ENCODE data around the gene TTC33.

Gene TTC33

GRCh38 chr5:40677456-40677855, 78.3 kb downstream of the TTC33 start:
- H3K4me1 ChIP-seq (ENCODE audit: control insufficient read depth, insufficient read depth, low read length, poor library complexity, severe bottlenecking), result peaks cover 31% of the 10 kb centered on the region
- no peak for DNase-seq
- H3K36me3 ChIP-seq (ENCODE audit: control insufficient read depth, insufficient read depth, low read length), result peaks cover 15% of the 10 kb centered on the region
- no peaks in the 10 kb centered on the region for H3K9me3 ChIP-seq (ENCODE audit: control insufficient read depth, low read length)
- peak overlapping the region; percentile 51 for H3K27ac ChIP-seq (ENCODE audit: insufficient read depth, low read length, poor library complexity, severe bottlenecking)
- H3K27me3 ChIP-seq (replicated peaks; ENCODE audit: control insufficient read depth, insufficient read depth, low read length, poor library complexity, severe bottlenecking), result no peaks in the 10 kb centered on the region
- no peak overlapping the region for H3K4me3 ChIP-seq (ENCODE audit: insufficient read depth, low read depth, low read length, poor library complexity, severe bottlenecking)

- DNase-seq, result no peak
- H3K27ac ChIP-seq (ENCODE audit: insufficient read depth, low read length, poor library complexity, severe bottlenecking), result peak overlapping the region; percentile 51
- peaks cover 9% of the 10 kb centered on the region for H3K36me3 ChIP-seq (ENCODE audit: control insufficient read depth, insufficient read depth, low read length)
- H3K27me3 ChIP-seq (replicated peaks; ENCODE audit: control insufficient read depth, insufficient read depth, low read length, poor library complexity, severe bottlenecking), result no peaks in the 10 kb centered on the region
- H3K4me1 ChIP-seq (ENCODE audit: control insufficient read depth, insufficient read depth, low read length, poor library complexity, severe bottlenecking), result peaks cover 31% of the 10 kb centered on the region
- H3K9me3 ChIP-seq (ENCODE audit: control insufficient read depth, low read length), result no peaks in the 10 kb centered on the region
- H3K4me3 ChIP-seq (ENCODE audit: insufficient read depth, low read depth, low read length, poor library complexity, severe bottlenecking), result no peak overlapping the region
These were observed 79.0 kb downstream of the TTC33 start for GRCh38 chr5:40676613-40677343.

GRCh38 chr5:40675396-40676133, 80.2 kb downstream of the TTC33 start:
- peak overlapping the region; percentile 34 for H3K27ac ChIP-seq (ENCODE audit: insufficient read depth, low read length, poor library complexity, severe bottlenecking)
- no peak overlapping the region for H3K4me3 ChIP-seq (ENCODE audit: insufficient read depth, low read depth, low read length, poor library complexity, severe bottlenecking)
- H3K27me3 ChIP-seq (replicated peaks; ENCODE audit: control insufficient read depth, insufficient read depth, low read length, poor library complexity, severe bottlenecking), result no peaks in the 10 kb centered on the region
- DNase-seq, result no peak
- H3K4me1 ChIP-seq (ENCODE audit: control insufficient read depth, insufficient read depth, low read length, poor library complexity, severe bottlenecking), result peaks cover 33% of the 10 kb centered on the region
- H3K9me3 ChIP-seq (ENCODE audit: control insufficient read depth, low read length), result no peaks in the 10 kb centered on the region
- H3K36me3 ChIP-seq (ENCODE audit: control insufficient read depth, insufficient read depth, low read length), result no peaks in the 10 kb centered on the region

- Histone ChIP-seq H3K27me3 (replicated peaks; ENCODE audit: control insufficient read depth, insufficient read depth, low read length, poor library complexity, severe bottlenecking) (no peaks in the 10 kb centered on the region), H3K4me3 (ENCODE audit: insufficient read depth, low read depth, low read length, poor library complexity, severe bottlenecking) (no peak overlapping the region), H3K4me1 (ENCODE audit: control insufficient read depth, insufficient read depth, low read length, poor library complexity, severe bottlenecking) (peaks cover 41% of the 10 kb centered on the region), H3K27ac (ENCODE audit: insufficient read depth, low read length, poor library complexity, severe bottlenecking) (peak overlapping the region; percentile 44), H3K36me3 (ENCODE audit: control insufficient read depth, insufficient read depth, low read length) (no peaks in the 10 kb centered on the region), H3K9me3 (ENCODE audit: control insufficient read depth, low read length) (no peaks in the 10 kb centered on the region)
- DNase-seq, result no peak
These were observed 81.0 kb downstream of the TTC33 start for GRCh38 chr5:40674661-40675235.

GRCh38 chr5:40672425-40672824, 83.3 kb downstream of the TTC33 start:
- Histone ChIP-seq H3K4me1 (ENCODE audit: control insufficient read depth, insufficient read depth, low read length, poor library complexity, severe bottlenecking) (peaks cover 49% of the 10 kb centered on the region), H3K27ac (ENCODE audit: insufficient read depth, low read length, poor library complexity, severe bottlenecking) (no peak overlapping the region), H3K4me3 (ENCODE audit: insufficient read depth, low read depth, low read length, poor library complexity, severe bottlenecking) (no peak overlapping the region), H3K9me3 (ENCODE audit: control insufficient read depth, low read length) (no peaks in the 10 kb centered on the region), H3K27me3 (replicated peaks; ENCODE audit: control insufficient read depth, insufficient read depth, low read length, poor library complexity, severe bottlenecking) (no peaks in the 10 kb centered on the region), H3K36me3 (ENCODE audit: control insufficient read depth, insufficient read depth, low read length) (no peaks in the 10 kb centered on the region)
- DNase-seq, result no peak

- H3K36me3 ChIP-seq (ENCODE audit: control insufficient read depth, insufficient read depth, low read length), result no peaks in the 10 kb centered on the region
- H3K4me1 ChIP-seq (ENCODE audit: control insufficient read depth, insufficient read depth, low read length, poor library complexity, severe bottlenecking), result peaks cover 29% of the 10 kb centered on the region
- H3K27ac ChIP-seq (ENCODE audit: insufficient read depth, low read length, poor library complexity, severe bottlenecking), result peak overlapping the region; percentile 44
- no peak overlapping the region for H3K4me3 ChIP-seq (ENCODE audit: insufficient read depth, low read depth, low read length, poor library complexity, severe bottlenecking)
- no peak for DNase-seq
- H3K9me3 ChIP-seq (ENCODE audit: control insufficient read depth, low read length), result no peaks in the 10 kb centered on the region
- no peaks in the 10 kb centered on the region for H3K27me3 ChIP-seq (replicated peaks; ENCODE audit: control insufficient read depth, insufficient read depth, low read length, poor library complexity, severe bottlenecking)
These were observed 86.0 kb downstream of the TTC33 start for GRCh38 chr5:40669606-40670390.

GRCh38 chr5:40667161-40667663, 88.5 kb downstream of the TTC33 start:
- H3K27me3 ChIP-seq (replicated peaks; ENCODE audit: control insufficient read depth, insufficient read depth, low read length, poor library complexity, severe bottlenecking), result no peaks in the 10 kb centered on the region
- H3K4me1 ChIP-seq (ENCODE audit: control insufficient read depth, insufficient read depth, low read length, poor library complexity, severe bottlenecking), result peaks cover 19% of the 10 kb centered on the region
- H3K4me3 ChIP-seq (ENCODE audit: insufficient read depth, low read depth, low read length, poor library complexity, severe bottlenecking), result no peak overlapping the region
- no peaks in the 10 kb centered on the region for H3K9me3 ChIP-seq (ENCODE audit: control insufficient read depth, low read length)
- H3K36me3 ChIP-seq (ENCODE audit: control insufficient read depth, insufficient read depth, low read length), result no peaks in the 10 kb centered on the region
- DNase-seq, result no peak
- no peak overlapping the region for H3K27ac ChIP-seq (ENCODE audit: insufficient read depth, low read length, poor library complexity, severe bottlenecking)

GRCh38 chr5:40666657-40667056, 89.1 kb downstream of the TTC33 start:
- Histone ChIP-seq H3K36me3 (ENCODE audit: control insufficient read depth, insufficient read depth, low read length) (no peaks in the 10 kb centered on the region), H3K4me1 (ENCODE audit: control insufficient read depth, insufficient read depth, low read length, poor library complexity, severe bottlenecking) (peaks cover 19% of the 10 kb centered on the region), H3K27ac (ENCODE audit: insufficient read depth, low read length, poor library complexity, severe bottlenecking) (no peak overlapping the region), H3K27me3 (replicated peaks; ENCODE audit: control insufficient read depth, insufficient read depth, low read length, poor library complexity, severe bottlenecking) (no peaks in the 10 kb centered on the region), H3K4me3 (ENCODE audit: insufficient read depth, low read depth, low read length, poor library complexity, severe bottlenecking) (no peak overlapping the region), H3K9me3 (ENCODE audit: control insufficient read depth, low read length) (no peaks in the 10 kb centered on the region)
- DNase-seq, result no peak

- Histone ChIP-seq H3K4me1 (ENCODE audit: control insufficient read depth, insufficient read depth, low read length, poor library complexity, severe bottlenecking) (peaks cover 19% of the 10 kb centered on the region), H3K9me3 (ENCODE audit: control insufficient read depth, low read length) (no peaks in the 10 kb centered on the region)
- no peak for DNase-seq
These were observed 90.0 kb downstream of the TTC33 start for GRCh38 chr5:40665635-40666298.

More at GRCh38 chr5:40665635-40666298, 90.0 kb downstream of the TTC33 start:
- Histone ChIP-seq H3K27ac (ENCODE audit: insufficient read depth, low read length, poor library complexity, severe bottlenecking) (no peak overlapping the region), H3K36me3 (ENCODE audit: control insufficient read depth, insufficient read depth, low read length) (no peaks in the 10 kb centered on the region), H3K27me3 (replicated peaks; ENCODE audit: control insufficient read depth, insufficient read depth, low read length, poor library complexity, severe bottlenecking) (no peaks in the 10 kb centered on the region), H3K4me3 (ENCODE audit: insufficient read depth, low read depth, low read length, poor library complexity, severe bottlenecking) (no peak overlapping the region)
